ENCODE measurements around the gene GPR17.

DNA sequence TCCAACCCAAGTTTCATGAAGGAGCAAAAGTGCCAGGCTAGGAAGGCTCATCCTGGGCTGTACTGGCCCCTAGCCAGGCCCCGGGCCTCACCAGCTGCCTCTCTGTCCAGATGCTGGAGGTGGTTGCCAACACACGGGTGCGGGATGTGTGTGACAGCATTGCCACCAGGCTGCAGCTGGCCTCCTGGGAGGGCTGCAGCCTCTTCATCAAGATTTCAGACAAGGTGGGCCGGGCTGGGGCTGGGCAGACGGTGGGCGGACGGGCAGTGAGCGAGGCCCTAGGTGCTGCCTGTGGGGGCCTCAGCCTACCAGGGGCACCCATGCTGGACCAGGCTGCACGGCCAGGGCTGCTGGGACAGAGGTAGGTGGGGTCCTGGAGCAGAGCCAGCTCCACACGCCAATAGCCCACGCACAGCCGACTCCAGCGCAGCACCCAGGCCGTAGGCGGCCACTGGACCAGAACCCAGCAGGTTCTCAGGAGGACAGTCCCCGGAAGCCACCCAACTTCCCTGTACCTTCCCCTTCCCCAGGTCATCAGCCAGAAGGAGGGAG, 11.8 kb upstream of the GPR17 start:
- no peak for TF ChIP-seq POLR2A (IDR thresholded peaks at IDR 0.05)
- TF ChIP-seq, protein P1, sequence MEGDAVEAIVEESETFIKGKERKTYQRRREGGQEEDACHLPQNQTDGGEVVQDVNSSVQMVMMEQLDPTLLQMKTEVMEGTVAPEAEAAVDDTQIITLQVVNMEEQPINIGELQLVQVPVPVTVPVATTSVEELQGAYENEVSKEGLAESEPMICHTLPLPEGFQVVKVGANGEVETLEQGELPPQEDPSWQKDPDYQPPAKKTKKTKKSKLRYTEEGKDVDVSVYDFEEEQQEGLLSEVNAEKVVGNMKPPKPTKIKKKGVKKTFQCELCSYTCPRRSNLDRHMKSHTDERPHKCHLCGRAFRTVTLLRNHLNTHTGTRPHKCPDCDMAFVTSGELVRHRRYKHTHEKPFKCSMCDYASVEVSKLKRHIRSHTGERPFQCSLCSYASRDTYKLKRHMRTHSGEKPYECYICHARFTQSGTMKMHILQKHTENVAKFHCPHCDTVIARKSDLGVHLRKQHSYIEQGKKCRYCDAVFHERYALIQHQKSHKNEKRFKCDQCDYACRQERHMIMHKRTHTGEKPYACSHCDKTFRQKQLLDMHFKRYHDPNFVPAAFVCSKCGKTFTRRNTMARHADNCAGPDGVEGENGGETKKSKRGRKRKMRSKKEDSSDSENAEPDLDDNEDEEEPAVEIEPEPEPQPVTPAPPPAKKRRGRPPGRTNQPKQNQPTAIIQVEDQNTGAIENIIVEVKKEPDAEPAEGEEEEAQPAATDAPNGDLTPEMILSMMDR (IDR thresholded peaks at IDR 0.05) = no peak
